Measurements from ENCODE around the gene LIPH.

- TF ChIP-seq CTCF (conservative IDR thresholded peaks at IDR 0.05; ENCODE audit: low read length) (no peak), EZH2phosphoT487 (IDR thresholded peaks at IDR 0.05; ENCODE audit: borderline replicate concordance) (no peak)
Observed at GRCh38 chr3:185503521-185503920, 48.9 kb downstream of the LIPH start.
